ENCODE data around the gene EIPR1. TPM values are rescaled to one million over a fixed set of nuclear protein-coding genes. Genes with fewer than 3 reads are reported as not detected.

Gene EIPR1
- total and polyA plus RNA-seq, 2 donors (not counting 1 experiment from before 2014, with no cell fraction given), result 22.3 to 23.9 TPM

DNA sequence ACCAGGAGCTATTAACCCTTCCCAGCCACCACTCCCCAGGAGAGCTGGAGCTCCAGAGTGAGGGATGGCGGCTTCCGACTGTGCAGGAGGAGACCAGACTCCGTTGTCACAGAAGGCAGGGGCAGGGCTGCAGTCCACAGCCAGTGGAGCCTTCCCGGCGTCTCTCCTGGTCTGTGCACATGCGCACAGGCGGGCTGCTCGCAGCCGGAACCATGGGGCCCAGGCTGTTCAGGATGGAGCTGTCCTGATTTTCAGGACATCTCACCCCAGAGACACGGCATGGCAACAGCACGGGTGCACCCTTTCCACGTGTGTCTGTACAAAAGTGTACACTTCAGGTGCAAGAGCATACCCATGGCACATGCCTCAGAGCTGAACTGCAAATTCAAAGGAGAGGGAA, 28.9 kb downstream of the EIPR1 start:
- Histone ChIP-seq H3K4me3 (replicated peaks in 1 of 4; ENCODE audit: control extremely low read depth in 1 of 4, insufficient read depth in 1 of 4, low read depth in 3 of 4, low read length in 4 of 4) (no peak overlapping the region), H3K9ac (ENCODE audit: insufficient read depth, low read length) (no peak overlapping the region), H3K36me3 (ENCODE audit: control insufficient read depth, insufficient read depth, low read length) (no peaks in the 10 kb centered on the region), H3K27me3 (ENCODE audit: control insufficient read depth, insufficient read depth, low read length) (no peaks in the 10 kb centered on the region), H3K27ac (ENCODE audit: insufficient read depth, low read length) (no peak overlapping the region), H4K20me1 (ENCODE audit: control insufficient read depth, extremely low read depth, insufficient read depth, low read length) (no peaks in the 10 kb centered on the region), H3K79me2 (ENCODE audit: control insufficient read depth, insufficient read depth, low read length) (no peaks in the 10 kb centered on the region), H2AFZ (ENCODE audit: low read length) (no peak overlapping the region), H3K4me1 (ENCODE audit: control insufficient read depth, extremely low read depth, insufficient read depth, low read length) (no peaks in the 10 kb centered on the region), H3K4me2 (ENCODE audit: extremely low read depth, insufficient read depth, low read length) (no peak overlapping the region), H3K9me3 (ENCODE audit: control insufficient read depth, insufficient read depth, low read depth, low read length) (no peaks in the 10 kb centered on the region)
- TF ChIP-seq, protein P1, sequence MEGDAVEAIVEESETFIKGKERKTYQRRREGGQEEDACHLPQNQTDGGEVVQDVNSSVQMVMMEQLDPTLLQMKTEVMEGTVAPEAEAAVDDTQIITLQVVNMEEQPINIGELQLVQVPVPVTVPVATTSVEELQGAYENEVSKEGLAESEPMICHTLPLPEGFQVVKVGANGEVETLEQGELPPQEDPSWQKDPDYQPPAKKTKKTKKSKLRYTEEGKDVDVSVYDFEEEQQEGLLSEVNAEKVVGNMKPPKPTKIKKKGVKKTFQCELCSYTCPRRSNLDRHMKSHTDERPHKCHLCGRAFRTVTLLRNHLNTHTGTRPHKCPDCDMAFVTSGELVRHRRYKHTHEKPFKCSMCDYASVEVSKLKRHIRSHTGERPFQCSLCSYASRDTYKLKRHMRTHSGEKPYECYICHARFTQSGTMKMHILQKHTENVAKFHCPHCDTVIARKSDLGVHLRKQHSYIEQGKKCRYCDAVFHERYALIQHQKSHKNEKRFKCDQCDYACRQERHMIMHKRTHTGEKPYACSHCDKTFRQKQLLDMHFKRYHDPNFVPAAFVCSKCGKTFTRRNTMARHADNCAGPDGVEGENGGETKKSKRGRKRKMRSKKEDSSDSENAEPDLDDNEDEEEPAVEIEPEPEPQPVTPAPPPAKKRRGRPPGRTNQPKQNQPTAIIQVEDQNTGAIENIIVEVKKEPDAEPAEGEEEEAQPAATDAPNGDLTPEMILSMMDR (conservative IDR thresholded peaks at IDR 0.05 in 1 of 2, IDR thresholded peaks at IDR 0.05 in 1 of 2; ENCODE audit: low read depth in 1 of 2, low read length in 2 of 2), result no peak
- no peak for TF ChIP-seq EZH2 (IDR thresholded peaks at IDR 0.05; ENCODE audit: low read length, missing control alignments)
- no peak for DNase-seq (ENCODE audit: low read depth in 2 of 2)

DNA sequence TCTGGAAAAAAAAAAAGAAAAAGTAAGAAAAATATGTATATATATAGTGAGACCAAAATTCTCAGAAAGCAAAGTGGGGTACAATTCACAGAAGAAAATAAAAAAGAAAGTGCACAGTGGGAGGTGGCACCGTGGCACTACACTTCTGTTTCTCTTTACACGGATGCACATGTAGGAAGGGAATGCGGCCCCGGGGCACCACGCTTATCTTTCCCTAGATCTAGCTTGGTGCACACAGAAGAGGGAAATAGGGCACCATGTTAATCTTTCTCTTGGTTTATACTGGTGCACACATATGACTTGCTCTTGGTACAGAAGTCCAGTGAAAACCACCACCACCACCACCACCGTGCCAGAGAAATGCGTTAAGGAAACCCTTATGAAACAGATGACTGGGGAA, 32.0 kb downstream of the EIPR1 start:
- Histone ChIP-seq H3K4me1 (ENCODE audit: control insufficient read depth, extremely low read depth, insufficient read depth, low read length) (no peaks in the 10 kb centered on the region), H3K4me2 (ENCODE audit: extremely low read depth, insufficient read depth, low read length) (no peak overlapping the region), H2AFZ (ENCODE audit: low read length) (no peak overlapping the region), H3K27me3 (ENCODE audit: control insufficient read depth, insufficient read depth, low read length) (no peaks in the 10 kb centered on the region), H3K4me3 (replicated peaks in 1 of 4; ENCODE audit: control extremely low read depth in 1 of 4, insufficient read depth in 1 of 4, low read depth in 3 of 4, low read length in 4 of 4) (no peak overlapping the region), H3K36me3 (ENCODE audit: control insufficient read depth, insufficient read depth, low read length) (no peaks in the 10 kb centered on the region), H4K20me1 (ENCODE audit: control insufficient read depth, extremely low read depth, insufficient read depth, low read length) (no peaks in the 10 kb centered on the region), H3K79me2 (ENCODE audit: control insufficient read depth, insufficient read depth, low read length) (no peaks in the 10 kb centered on the region), H3K27ac (ENCODE audit: insufficient read depth, low read length) (no peak overlapping the region), H3K9me3 (ENCODE audit: control insufficient read depth, insufficient read depth, low read depth, low read length) (no peaks in the 10 kb centered on the region), H3K9ac (ENCODE audit: insufficient read depth, low read length) (no peak overlapping the region)
- no peak for DNase-seq (ENCODE audit: low read depth in 2 of 2)
- no peak for TF ChIP-seq EZH2 (IDR thresholded peaks at IDR 0.05; ENCODE audit: low read length, missing control alignments)
- TF ChIP-seq, protein P1 (conservative IDR thresholded peaks at IDR 0.05 in 1 of 2, IDR thresholded peaks at IDR 0.05 in 1 of 2; ENCODE audit: low read depth in 1 of 2, low read length in 2 of 2), result no peak

DNA sequence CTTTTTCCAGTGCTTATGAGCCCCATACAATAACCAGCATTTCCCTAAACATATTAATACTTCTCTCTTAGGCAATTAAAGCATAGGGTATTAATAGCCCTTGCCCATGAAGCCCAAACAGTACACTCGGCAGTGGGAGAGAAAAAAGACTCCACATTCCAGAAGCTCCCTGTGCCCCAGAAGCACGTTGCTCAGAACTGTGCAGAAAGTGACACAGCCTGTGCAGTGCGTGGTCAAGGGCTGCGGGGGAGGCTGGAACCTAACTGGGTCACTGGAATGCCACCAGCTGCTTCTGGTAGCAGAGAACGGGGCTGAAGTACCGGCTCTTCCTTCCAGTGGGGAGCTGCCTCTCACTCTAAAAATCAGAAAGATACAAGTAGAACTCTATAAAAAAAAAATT, 32.7 kb downstream of the EIPR1 start:
- no peak overlapping the region for H3K27ac ChIP-seq (ENCODE audit: insufficient read depth, low read length)
- H3K27me3 ChIP-seq (ENCODE audit: control insufficient read depth, insufficient read depth, low read length), result no peaks in the 10 kb centered on the region
- H3K4me3 ChIP-seq (replicated peaks in 1 of 4; ENCODE audit: control extremely low read depth in 1 of 4, insufficient read depth in 1 of 4, low read depth in 3 of 4, low read length in 4 of 4), result no peak overlapping the region
- no peaks in the 10 kb centered on the region for H3K9me3 ChIP-seq (ENCODE audit: control insufficient read depth, insufficient read depth, low read depth, low read length)
- no peaks in the 10 kb centered on the region for H4K20me1 ChIP-seq (ENCODE audit: control insufficient read depth, extremely low read depth, insufficient read depth, low read length)
- no peak overlapping the region for H3K4me2 ChIP-seq (ENCODE audit: extremely low read depth, insufficient read depth, low read length)
- no peaks in the 10 kb centered on the region for H3K79me2 ChIP-seq (ENCODE audit: control insufficient read depth, insufficient read depth, low read length)
- no peak for DNase-seq (ENCODE audit: low read depth in 2 of 2)
- no peaks in the 10 kb centered on the region for H3K36me3 ChIP-seq (ENCODE audit: control insufficient read depth, insufficient read depth, low read length)
- H3K4me1 ChIP-seq (ENCODE audit: control insufficient read depth, extremely low read depth, insufficient read depth, low read length), result no peaks in the 10 kb centered on the region
- no peak overlapping the region for H3K9ac ChIP-seq (ENCODE audit: insufficient read depth, low read length)
- no peak for TF ChIP-seq EZH2 (IDR thresholded peaks at IDR 0.05; ENCODE audit: low read length, missing control alignments)
- TF ChIP-seq, protein P1 (conservative IDR thresholded peaks at IDR 0.05 in 1 of 2, IDR thresholded peaks at IDR 0.05 in 1 of 2; ENCODE audit: low read depth in 1 of 2, low read length in 2 of 2), result no peak
- no peak overlapping the region for H2AFZ ChIP-seq (ENCODE audit: low read length)
